Measurements from ENCODE around the gene GPR35. TPM values are rescaled to one million over a fixed set of nuclear protein-coding genes. Genes with fewer than 3 reads are reported as not detected.
"Not testable (repeated sequence)": the region's sequence is repeated elsewhere in the genome, so short reads cannot be mapped to it uniquely, and the experiment has no call there.

Gene GPR35
- total RNA-seq, 1 experiment from 2014 or later = 4.2 TPM

- H3K9me2 ChIP-seq (ENCODE audit: insufficient read depth); H3K9me3 ChIP-seq (ENCODE audit: control insufficient read depth in 1 of 2, insufficient read depth in 1 of 2, low read depth in 1 of 2, low read length in 2 of 2); intact Hi-C loops (cut with micrococcal nuclease); H3K79me2 ChIP-seq (ENCODE audit: insufficient read depth, low read length); H3K36me3 ChIP-seq (ENCODE audit: control insufficient read depth in 1 of 2, insufficient read depth in 2 of 2, low read length in 2 of 2); DNase-seq (ENCODE audit: low read depth, low spot score); H2AFZ ChIP-seq (ENCODE audit: low read depth, low read length, poor library complexity, severe bottlenecking); H3K4me1 ChIP-seq (ENCODE audit: control insufficient read depth in 1 of 2, insufficient read depth in 2 of 2, low read length in 2 of 2); POLR2A ChIA-PET; BruUV-seq (replicated peaks); CTCF ChIA-PET; H3K4me3 ChIP-seq (replicated peaks in 1 of 2; ENCODE audit: low read depth in 1 of 2, low read length in 2 of 2); H3K9ac ChIP-seq (ENCODE audit: low read length); RAD21 ChIA-PET (ENCODE audit: low non-redundant PET in 1 of 2, low total read pairs in 2 of 2, uncharacterized antibody in 2 of 2, unreplicated experiment in 2 of 2); ATAC-seq; H3K27me3 ChIP-seq (ENCODE audit: insufficient read depth, low read length); H3K27ac ChIP-seq (ENCODE audit: low read depth, low read length); H3K4me2 ChIP-seq (ENCODE audit: low read length); H4K20me1 ChIP-seq (ENCODE audit: insufficient read depth): not testable (repeated sequence)
Observed at GRCh38 chr2:240678909-240679308, 53.6 kb downstream of the GPR35 start.

- H4K20me1 ChIP-seq (ENCODE audit: insufficient read depth); RAD21 ChIA-PET (ENCODE audit: low non-redundant PET in 1 of 2, low total read pairs in 2 of 2, uncharacterized antibody in 2 of 2, unreplicated experiment in 2 of 2); H3K27ac ChIP-seq (ENCODE audit: low read depth, low read length); POLR2A ChIA-PET; ATAC-seq; CTCF ChIA-PET; H3K79me2 ChIP-seq (ENCODE audit: insufficient read depth, low read length); H3K27me3 ChIP-seq (ENCODE audit: insufficient read depth, low read length); intact Hi-C loops (cut with micrococcal nuclease); DNase-seq (ENCODE audit: low read depth, low spot score); H3K4me1 ChIP-seq (ENCODE audit: control insufficient read depth in 1 of 2, insufficient read depth in 2 of 2, low read length in 2 of 2); H3K9ac ChIP-seq (ENCODE audit: low read length); H3K4me3 ChIP-seq (replicated peaks in 1 of 2; ENCODE audit: low read depth in 1 of 2, low read length in 2 of 2); H3K36me3 ChIP-seq (ENCODE audit: control insufficient read depth in 1 of 2, insufficient read depth in 2 of 2, low read length in 2 of 2); H3K9me3 ChIP-seq (ENCODE audit: control insufficient read depth in 1 of 2, insufficient read depth in 1 of 2, low read depth in 1 of 2, low read length in 2 of 2); BruUV-seq (replicated peaks); H3K4me2 ChIP-seq (ENCODE audit: low read length); H3K9me2 ChIP-seq (ENCODE audit: insufficient read depth); H2AFZ ChIP-seq (ENCODE audit: low read depth, low read length, poor library complexity, severe bottlenecking): not testable (repeated sequence)
Observed at GRCh38 chr2:240680185-240680584, 54.9 kb downstream of the GPR35 start.

Other genes with a start within 250 kb of the GPR35 start
- gene GPC1, start 189.8 kb upstream of the GPR35 start, total RNA-seq (2021; ENCODE audit: unreplicated experiment) = 79.1 TPM
- 28.3 TPM for gene ANKMY1, start 67.5 kb upstream of the GPR35 start, total RNA-seq (2021; ENCODE audit: unreplicated experiment)
- 5.6 TPM for gene DUSP28, start 65.1 kb upstream of the GPR35 start, total RNA-seq (2021; ENCODE audit: unreplicated experiment)
- 49.7 TPM for gene RNPEPL1, start 57.0 kb upstream of the GPR35 start, total RNA-seq (2021; ENCODE audit: unreplicated experiment)
- gene CAPN10, start 38.7 kb upstream of the GPR35 start, total RNA-seq (2021; ENCODE audit: unreplicated experiment) = 40.7 TPM
- gene AQP12B, start 57.4 kb downstream of the GPR35 start, total RNA-seq (2021; ENCODE audit: unreplicated experiment) = not detected
- not detected for gene AQP12A, start 66.4 kb downstream of the GPR35 start, total RNA-seq (2021; ENCODE audit: unreplicated experiment)
- 0.27 TPM for gene KIF1A, start 194.7 kb downstream of the GPR35 start, total RNA-seq (2021; ENCODE audit: unreplicated experiment)
- 0.34 TPM for gene AGXT, start 243.3 kb downstream of the GPR35 start, total RNA-seq (2021; ENCODE audit: unreplicated experiment)

All from HCT116 (cell line).